GM12878 (cell line): Measurements from ENCODE around the gene CLTCL1.

Experiments used
- CTCF ChIP-seq, 3 experiments: IDR thresholded peaks in 2 of 3; conservative IDR thresholded peaks in 1 of 3; 2 replicates each; pipeline ENCODE4 v1.5.1; 2011; ENCODE audit warnings: low read depth in 3 of 3, low read length in 3 of 3, mild to moderate bottlenecking in 3 of 3, control low read depth in 2 of 3, moderate library complexity in 2 of 3, inconsistent platforms in 1 of 3, mixed read lengths in 1 of 3; ENCODE audit not compliant: control insufficient read depth in 2 of 3, insufficient read depth in 1 of 3; ENCODE audit errors: extremely low read depth in 1 of 3
- EGR1 ChIP-seq, 2 experiments: IDR thresholded peaks; 1 replicate in 1 of 2; 2 replicates in 1 of 2; pipeline ENCODE4 v1.6.1; 2011 to 2012; ENCODE audit warnings: low read depth in 2 of 2, low read length in 2 of 2, borderline replicate concordance in 1 of 2, mild to moderate bottlenecking in 1 of 2, moderate library complexity in 1 of 2
- EP300 ChIP-seq, 2 experiments: fragments of 150-350 bp in 1 of 2; IDR thresholded peaks; 2 replicates each; pipeline ENCODE4 v1.6.1; 2011 to 2012; ENCODE audit warnings: low read depth in 2 of 2, low read length in 2 of 2, borderline replicate concordance in 1 of 2, improper control_type of control experiment in 1 of 2, inconsistent platforms in 1 of 2; ENCODE audit not compliant: control insufficient read depth in 1 of 2
- EZH2 ChIP-seq: IDR thresholded peaks from 2 replicates; pipeline ENCODE4 v1.6.1; 2012; ENCODE audit warnings: low read depth, mild to moderate bottlenecking, control low read depth, inconsistent platforms, low read length, borderline replicate concordance; ENCODE audit not compliant: control insufficient read depth
- GABPA ChIP-seq: IDR thresholded peaks from 2 replicates; pipeline ENCODE4 v1.6.1; 2014; ENCODE audit warnings: antibody characterized with exemption, low read depth, mild to moderate bottlenecking, inconsistent platforms
- NR2C2 ChIP-seq: IDR thresholded peaks from 2 replicates; pipeline ENCODE4 v1.6.1; 2011; ENCODE audit warnings: borderline replicate concordance, low read depth; ENCODE audit not compliant: control insufficient read depth, insufficient read length
- NRF1 ChIP-seq: conservative IDR thresholded peaks from 2 replicates; pipeline ENCODE4 v1.6.1; 2011; ENCODE audit warnings: mild to moderate bottlenecking, low read depth, low read length, improper control_type of control experiment
- RAD21 ChIP-seq: IDR thresholded peaks from 2 replicates; pipeline ENCODE4 v1.6.1; 2011; ENCODE audit warnings: mild to moderate bottlenecking, low read depth, low read length, moderate library complexity; ENCODE audit not compliant: insufficient read depth
- RCOR1 ChIP-seq: conservative IDR thresholded peaks from 2 replicates; pipeline ENCODE4 v1.6.1; 2012; ENCODE audit warnings: low read depth, low read length, improper control_type of control experiment
- TCF7 ChIP-seq: IDR thresholded peaks from 2 replicates; pipeline ENCODE4 v1.6.1; 2014; ENCODE audit warnings: antibody characterized with exemption, borderline replicate concordance
- ZNF274 ChIP-seq: IDR thresholded peaks from one replicate; pipeline ENCODE4 v1.8.0; 2011; ENCODE audit not compliant: insufficient read length, insufficient read depth
- TF ChIP-seq, protein P1 (sequence below): IDR thresholded peaks from 2 replicates; pipeline ENCODE4 v1.6.1; 2012; ENCODE audit warnings: low read depth, low read length, improper control_type of control experiment

DNA sequence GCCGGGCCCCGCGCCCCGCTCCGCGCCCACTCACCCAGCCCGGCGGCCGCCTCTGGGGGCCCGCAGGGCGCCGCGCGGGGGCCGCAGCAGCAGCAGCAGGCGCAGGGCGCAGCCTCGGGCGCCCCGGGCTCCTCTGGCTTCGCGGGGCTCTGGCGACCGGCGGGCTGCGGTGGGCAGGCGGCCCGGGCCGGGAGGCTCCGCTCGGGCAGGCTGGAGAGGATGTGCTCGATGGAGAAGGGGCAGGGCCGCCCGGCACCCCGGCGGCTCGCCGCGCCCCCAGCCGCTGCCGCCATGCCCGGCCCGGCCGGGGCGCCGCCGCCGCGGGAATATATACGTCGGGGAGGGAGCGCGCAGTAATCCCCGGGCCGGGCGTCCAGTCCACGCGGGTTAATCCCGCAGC lies 141.5 kb downstream of the CLTCL1 start, which contains the start of gene GSC2:
- TF ChIP-seq CTCF (IDR thresholded peaks at IDR 0.05 in 2 of 3, conservative IDR thresholded peaks at IDR 0.05 in 1 of 3; ENCODE audit: control insufficient read depth in 2 of 3, extremely low read depth in 1 of 3, insufficient read depth in 1 of 3, low read depth in 3 of 3, low read length in 3 of 3) (no peak), RAD21 (no peak), GABPA (no peak), EZH2 (no peak), EP300 (IDR thresholded peaks at IDR 0.05; ENCODE audit: borderline replicate concordance in 1 of 2, control insufficient read depth in 1 of 2, low read depth in 2 of 2, low read length in 2 of 2) (no peak), RCOR1 (no peak), ZNF274 (no peak), NR2C2 (no peak), EGR1 (IDR thresholded peaks at IDR 0.05; ENCODE audit: borderline replicate concordance in 1 of 2, low read depth in 2 of 2, low read length in 2 of 2) (no peak), NRF1 (no peak), TCF7 (no peak)
- TF ChIP-seq, protein P1, sequence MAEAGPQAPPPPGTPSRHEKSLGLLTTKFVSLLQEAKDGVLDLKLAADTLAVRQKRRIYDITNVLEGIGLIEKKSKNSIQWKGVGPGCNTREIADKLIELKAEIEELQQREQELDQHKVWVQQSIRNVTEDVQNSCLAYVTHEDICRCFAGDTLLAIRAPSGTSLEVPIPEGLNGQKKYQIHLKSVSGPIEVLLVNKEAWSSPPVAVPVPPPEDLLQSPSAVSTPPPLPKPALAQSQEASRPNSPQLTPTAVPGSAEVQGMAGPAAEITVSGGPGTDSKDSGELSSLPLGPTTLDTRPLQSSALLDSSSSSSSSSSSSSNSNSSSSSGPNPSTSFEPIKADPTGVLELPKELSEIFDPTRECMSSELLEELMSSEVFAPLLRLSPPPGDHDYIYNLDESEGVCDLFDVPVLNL, result no peak
